Activated naive CD8-positive, alpha-beta T cell treated with anti-CD3 and anti-CD28 coated beads, Interleukin-2, amount 50 U/mL, for 24 hours (primary cell): Measurements from ENCODE around the gene CCL5.
"Not testable (repeated sequence)": the region's sequence is repeated elsewhere in the genome, so short reads cannot be mapped to it uniquely, and the experiment has no call there.

Experiments
- ATAC-seq: fragments of 150-1000 bp; cut with Tn5 transposase; one replicate; pipeline ENCODE4 v1.10.0; 2021
- DNase-seq: peaks from one replicate; pipeline ENCODE4 v3.0.0; 2021
- H3K27ac Mint-ChIP-seq: one replicate; pipeline ENCODE4 v1.8.0; 2021; ENCODE audit warnings: mild to moderate bottlenecking, mixed read lengths
- H3K27me3 Mint-ChIP-seq: one replicate; pipeline ENCODE4 v1.8.0; 2021; ENCODE audit warnings: mixed read lengths
- H3K36me3 Mint-ChIP-seq: one replicate; pipeline ENCODE4 v1.8.0; 2021; ENCODE audit warnings: low read depth, mixed read lengths
- H3K4me1 Mint-ChIP-seq: one replicate; pipeline ENCODE4 v1.8.0; 2021; ENCODE audit warnings: mixed read lengths
- H3K4me3 Mint-ChIP-seq: one replicate; pipeline ENCODE4 v1.8.0; 2021; ENCODE audit warnings: mild to moderate bottlenecking, moderate library complexity, mixed read lengths
- H3K9me3 Mint-ChIP-seq: one replicate; pipeline ENCODE4 v1.8.0; 2021; ENCODE audit warnings: mixed read lengths

CCL5 gene

DNA sequence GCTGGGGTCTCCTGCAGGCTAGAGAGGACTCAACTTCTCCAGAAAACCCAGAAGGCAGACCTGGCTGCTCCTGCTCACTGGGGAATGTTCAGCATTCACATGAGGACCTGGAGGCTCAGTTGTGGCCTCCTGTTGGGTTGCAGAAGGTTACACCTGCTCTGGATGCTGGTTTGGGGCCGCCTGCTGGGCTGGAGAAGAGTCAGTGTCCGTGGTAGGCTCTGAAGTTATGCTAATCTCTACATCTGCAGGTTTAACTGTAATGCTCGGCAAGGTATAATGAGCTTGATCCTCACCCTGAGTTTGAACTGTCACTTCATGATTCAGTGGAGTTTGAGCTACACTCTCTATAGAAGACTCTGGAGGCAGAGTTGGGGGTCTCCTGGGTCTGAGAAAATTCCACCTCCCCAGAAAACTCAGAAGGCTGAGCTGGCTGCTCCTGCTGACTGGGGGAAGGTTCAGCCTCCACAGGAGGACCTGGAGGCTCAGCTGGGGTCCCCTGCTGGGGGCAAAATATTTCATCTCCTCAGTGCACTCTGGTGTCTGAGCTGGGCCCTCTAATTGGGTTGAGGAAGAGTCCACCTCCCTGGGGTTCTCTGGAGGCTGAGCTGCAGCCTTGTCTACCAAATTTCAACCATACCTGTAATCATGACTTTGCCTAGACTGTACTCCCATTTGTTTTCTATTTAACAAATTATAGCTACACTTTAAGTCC lies 26.9 kb upstream of the CCL5 start:
- DNase-seq (no peak), ATAC-seq (no peak)
- H3K4me3 Mint-ChIP-seq: no peak overlapping the region
- no peaks in the 10 kb centered on the region for H3K27me3 Mint-ChIP-seq
- H3K36me3 Mint-ChIP-seq: peaks cover 1% of the 10 kb centered on the region
- peaks cover 16% of the 10 kb centered on the region for H3K4me1 Mint-ChIP-seq
- H3K9me3 Mint-ChIP-seq: no peaks in the 10 kb centered on the region
- no peak overlapping the region for H3K27ac Mint-ChIP-seq

DNA sequence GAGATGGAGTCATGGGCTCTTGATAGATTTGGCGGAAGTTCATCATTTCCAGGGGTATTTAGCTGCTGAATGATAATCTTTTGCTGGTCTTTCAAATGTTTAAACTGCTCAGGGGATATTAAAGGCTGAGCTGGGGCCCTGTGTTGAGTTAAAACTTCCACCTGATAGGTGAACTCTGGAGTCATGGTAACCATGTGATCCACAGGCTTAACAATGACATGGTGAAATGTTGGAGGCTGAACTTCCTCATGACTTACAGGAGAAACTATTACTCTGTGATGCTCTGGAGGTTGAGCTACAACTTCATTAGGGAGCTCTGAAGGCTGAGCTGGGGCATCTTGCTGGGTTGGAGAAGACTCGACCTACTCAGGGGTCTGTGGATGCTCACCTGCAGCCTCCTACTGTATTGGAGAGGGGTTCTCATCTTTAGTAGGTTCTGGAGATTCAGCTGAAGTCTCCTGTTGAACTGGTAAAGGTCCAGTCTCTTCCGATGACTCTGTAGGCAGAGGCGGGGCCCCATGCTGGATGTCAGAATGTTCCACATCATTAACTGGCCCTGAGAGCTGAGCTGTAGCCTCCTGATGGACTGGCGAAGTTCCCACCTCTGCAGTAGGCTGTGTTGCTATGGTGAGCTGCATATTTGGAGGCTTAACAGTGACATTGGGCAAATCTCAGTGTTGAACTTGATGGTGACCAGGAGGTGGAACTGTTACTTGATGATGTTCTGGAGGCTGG lies 26.2 kb upstream of the CCL5 start:
- Mint-ChIP-seq H3K4me1 (peaks cover 18% of the 10 kb centered on the region), H3K9me3 (no peaks in the 10 kb centered on the region), H3K27me3 (no peaks in the 10 kb centered on the region), H3K27ac (no peak overlapping the region), H3K36me3 (no peaks in the 10 kb centered on the region), H3K4me3 (no peak overlapping the region)
- DNase-seq: no peak
- no peak for ATAC-seq

DNA sequence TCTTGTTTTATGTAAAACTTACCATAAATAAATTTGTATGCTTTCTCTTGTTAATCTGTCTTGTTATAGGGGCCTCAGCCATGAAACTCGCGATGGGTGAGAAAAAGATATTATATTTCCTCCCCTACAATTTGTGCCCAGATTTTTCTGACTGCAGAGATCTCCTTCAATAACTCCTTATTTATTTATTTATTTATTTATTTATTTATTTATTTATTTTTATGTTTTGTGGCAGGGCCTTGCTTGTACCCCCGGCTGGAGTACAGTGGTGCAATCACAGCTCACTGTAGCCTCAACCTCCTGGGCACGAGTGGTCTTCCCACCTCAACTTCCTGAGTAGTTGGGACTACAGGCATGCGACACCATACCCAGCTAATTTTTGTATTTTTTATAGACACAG lies 23.3 kb upstream of the CCL5 start:
- DNase-seq (no peak), ATAC-seq (no peak)
- Mint-ChIP-seq H3K36me3 (no peaks in the 10 kb centered on the region), H3K4me1 (peaks cover 42% of the 10 kb centered on the region), H3K27ac (no peak overlapping the region), H3K27me3 (no peaks in the 10 kb centered on the region), H3K4me3 (no peak overlapping the region), H3K9me3 (no peaks in the 10 kb centered on the region)

DNA sequence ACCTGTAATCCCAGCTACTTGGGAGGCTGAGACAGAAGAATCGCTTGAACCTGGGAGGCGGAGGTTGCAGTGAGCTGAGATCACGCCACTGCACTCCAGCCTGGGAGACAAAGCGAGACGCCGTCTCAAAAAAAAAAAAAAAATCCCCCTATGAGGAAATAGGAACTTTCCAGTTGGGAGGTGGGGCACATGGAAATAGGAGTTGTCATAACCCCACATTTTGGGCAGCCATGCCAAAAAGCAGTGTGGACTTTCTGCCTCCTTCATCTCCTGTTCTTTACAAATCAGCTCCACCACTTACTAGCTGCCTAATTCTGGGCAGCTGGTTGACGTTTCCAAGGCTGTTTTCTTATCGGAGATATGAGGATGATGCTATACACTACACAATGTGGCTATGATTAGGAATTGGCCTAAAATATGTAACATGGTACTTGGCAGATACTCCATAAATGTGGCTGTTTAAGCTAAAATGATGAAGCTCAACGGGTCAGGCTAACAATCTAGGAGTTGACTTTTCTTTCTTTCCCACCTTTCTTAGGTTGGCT lies 21.5 kb upstream of the CCL5 start:
- Mint-ChIP-seq H3K36me3 (no peaks in the 10 kb centered on the region), H3K4me1 (peaks cover 57% of the 10 kb centered on the region), H3K9me3 (no peaks in the 10 kb centered on the region), H3K27ac (no peak overlapping the region), H3K27me3 (no peaks in the 10 kb centered on the region), H3K4me3 (peak overlapping the region; percentile 74)
- ATAC-seq (no peak), DNase-seq (no peak)

DNA sequence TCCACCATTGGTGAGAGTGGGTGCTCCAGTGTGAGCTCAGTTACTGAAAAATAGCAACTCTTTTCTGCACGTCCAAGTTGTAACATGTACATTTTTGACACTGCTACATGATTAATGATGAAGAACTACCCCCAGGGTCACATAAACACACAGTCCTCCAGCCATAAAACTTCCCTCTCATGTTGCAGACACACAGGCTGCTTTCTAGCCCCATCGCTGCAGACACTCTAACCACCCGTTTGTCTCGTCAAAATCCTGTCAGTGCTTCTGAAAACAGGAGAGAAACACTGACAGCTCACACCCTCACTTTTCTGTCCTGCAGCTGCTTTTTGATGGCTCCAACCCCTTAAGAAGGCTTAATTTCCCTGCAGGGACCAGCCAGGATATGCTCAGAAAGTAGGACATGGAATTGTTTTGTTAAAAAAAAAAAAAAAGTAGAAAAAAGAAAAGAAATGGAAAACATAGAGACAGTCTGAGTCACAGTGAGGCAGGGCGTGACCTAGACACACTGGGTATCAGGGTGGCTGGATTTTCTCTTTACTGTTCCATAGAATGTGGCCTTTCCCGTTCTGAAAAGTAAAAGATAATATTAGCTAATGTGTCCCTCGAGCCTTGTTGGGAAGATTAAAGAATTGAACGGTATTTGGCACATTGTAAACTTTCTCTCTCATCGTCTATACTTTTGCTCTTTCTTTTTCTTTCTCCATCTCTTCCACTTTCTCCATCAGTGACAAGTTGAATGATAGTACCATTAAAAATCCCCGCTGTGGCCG lies 20.7 kb upstream of the CCL5 start:
- peak overlapping the region; percentile 74 for H3K4me3 Mint-ChIP-seq

DNA sequence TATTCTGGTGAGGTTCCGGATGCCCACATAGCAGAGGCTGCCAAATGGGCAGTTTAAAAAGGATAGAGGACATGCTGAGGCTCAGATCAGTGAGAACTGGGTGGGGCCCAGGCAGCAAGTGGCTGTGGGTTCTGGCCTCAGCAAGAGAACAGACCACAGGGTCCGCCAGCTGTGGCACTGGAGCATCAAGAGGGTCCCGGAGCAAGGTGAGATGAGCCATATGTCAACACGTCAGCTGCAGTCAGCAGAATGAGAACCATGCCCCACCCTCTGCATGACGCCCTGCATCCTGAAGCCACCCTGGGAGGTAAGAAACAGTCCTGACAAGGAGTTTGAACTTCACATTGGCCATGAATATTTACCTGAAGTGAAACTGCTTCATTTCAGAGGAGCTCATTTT lies 20.1 kb upstream of the CCL5 start:
- peaks cover 71% of the 10 kb centered on the region for H3K4me1 Mint-ChIP-seq

More for the DNA sequence above, 20.7 kb upstream of the CCL5 start:
- peaks cover 65% of the 10 kb centered on the region for H3K4me1 Mint-ChIP-seq
- no peaks in the 10 kb centered on the region for H3K36me3 Mint-ChIP-seq
- H3K27me3 Mint-ChIP-seq: no peaks in the 10 kb centered on the region
- ATAC-seq (no peak), DNase-seq (no peak)
- no peaks in the 10 kb centered on the region for H3K9me3 Mint-ChIP-seq
- peak overlapping the region; percentile 93 for H3K27ac Mint-ChIP-seq

DNA sequence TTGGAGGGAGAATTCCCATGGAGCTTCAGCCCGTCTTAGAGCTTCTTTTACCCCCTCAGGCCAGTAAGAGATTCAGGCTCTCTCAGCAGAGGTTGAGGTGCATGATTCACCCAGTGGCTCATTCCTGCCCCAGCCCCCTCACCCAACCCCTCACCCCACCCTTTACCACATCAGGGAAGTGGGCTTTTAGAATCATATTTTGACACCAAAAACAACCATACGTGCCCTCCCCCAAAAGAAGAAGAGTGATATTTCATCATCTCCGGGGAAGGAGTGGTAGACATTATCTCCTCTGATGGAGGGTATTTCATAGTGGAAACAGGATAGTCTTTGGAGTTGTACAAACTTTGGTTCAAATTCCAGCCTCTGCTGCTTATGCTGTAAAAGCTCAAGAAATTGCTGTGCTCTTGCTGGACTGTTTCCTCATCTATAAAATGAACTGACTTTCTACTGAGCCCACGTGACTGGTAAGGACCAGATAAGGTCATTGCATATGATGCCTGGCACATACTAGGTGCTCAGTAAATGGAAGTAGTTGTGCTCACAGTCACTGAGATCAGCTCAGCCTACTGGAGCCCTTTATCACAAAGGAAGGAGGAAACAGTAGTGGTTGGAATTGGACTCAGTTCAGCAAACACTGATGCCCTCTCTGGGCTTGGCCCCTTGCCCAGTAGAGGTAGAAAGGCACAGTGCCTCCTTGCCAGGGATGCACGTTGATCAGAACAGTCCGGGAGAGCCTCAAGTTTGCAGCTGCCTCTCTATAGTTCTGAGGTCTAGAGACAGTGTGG lies 18.3 kb upstream of the CCL5 start:
- Mint-ChIP-seq H3K36me3 (no peaks in the 10 kb centered on the region), H3K4me3 (peak overlapping the region; percentile 74), H3K4me1 (peaks cover 75% of the 10 kb centered on the region), H3K9me3 (no peaks in the 10 kb centered on the region), H3K27ac (peak overlapping the region; percentile 93), H3K27me3 (no peaks in the 10 kb centered on the region)
- DNase-seq (peak; percentile 60), ATAC-seq (peak; percentile 65)

More for the DNA sequence above, 20.1 kb upstream of the CCL5 start:
- DNase-seq (peak; percentile 38), ATAC-seq (no peak)
- H3K9me3 Mint-ChIP-seq: no peaks in the 10 kb centered on the region
- H3K36me3 Mint-ChIP-seq: no peaks in the 10 kb centered on the region
- no peaks in the 10 kb centered on the region for H3K27me3 Mint-ChIP-seq
- peak overlapping the region; percentile 74 for H3K4me3 Mint-ChIP-seq
- H3K27ac Mint-ChIP-seq: peak overlapping the region; percentile 93

DNA sequence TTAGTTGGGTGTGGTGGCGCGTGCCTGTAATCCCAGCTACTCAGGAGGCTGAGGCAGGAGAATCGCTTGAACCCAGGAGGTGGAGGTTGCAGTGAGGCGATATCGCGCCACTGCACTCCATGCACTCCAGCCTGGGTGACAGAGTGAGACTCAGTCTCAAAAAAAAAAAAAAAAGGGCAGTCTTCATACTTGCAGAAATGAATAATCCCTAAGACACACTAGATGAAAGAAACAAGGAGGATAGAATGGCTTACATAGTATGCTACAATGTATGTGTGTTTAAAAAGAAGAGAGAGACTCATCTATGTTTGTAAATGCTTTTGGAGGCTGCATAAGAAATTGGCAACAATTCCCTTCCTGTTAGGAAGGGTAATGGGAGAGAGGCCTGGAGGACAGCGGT lies 17.6 kb upstream of the CCL5 start:
- H3K27me3 Mint-ChIP-seq, ATAC-seq, H3K9me3 Mint-ChIP-seq, DNase-seq, H3K36me3 Mint-ChIP-seq: not testable (repeated sequence)
- Mint-ChIP-seq H3K4me3 (peak overlapping the region; percentile 74), H3K4me1 (peaks cover 77% of the 10 kb centered on the region), H3K27ac (peak overlapping the region; percentile 93)

DNA sequence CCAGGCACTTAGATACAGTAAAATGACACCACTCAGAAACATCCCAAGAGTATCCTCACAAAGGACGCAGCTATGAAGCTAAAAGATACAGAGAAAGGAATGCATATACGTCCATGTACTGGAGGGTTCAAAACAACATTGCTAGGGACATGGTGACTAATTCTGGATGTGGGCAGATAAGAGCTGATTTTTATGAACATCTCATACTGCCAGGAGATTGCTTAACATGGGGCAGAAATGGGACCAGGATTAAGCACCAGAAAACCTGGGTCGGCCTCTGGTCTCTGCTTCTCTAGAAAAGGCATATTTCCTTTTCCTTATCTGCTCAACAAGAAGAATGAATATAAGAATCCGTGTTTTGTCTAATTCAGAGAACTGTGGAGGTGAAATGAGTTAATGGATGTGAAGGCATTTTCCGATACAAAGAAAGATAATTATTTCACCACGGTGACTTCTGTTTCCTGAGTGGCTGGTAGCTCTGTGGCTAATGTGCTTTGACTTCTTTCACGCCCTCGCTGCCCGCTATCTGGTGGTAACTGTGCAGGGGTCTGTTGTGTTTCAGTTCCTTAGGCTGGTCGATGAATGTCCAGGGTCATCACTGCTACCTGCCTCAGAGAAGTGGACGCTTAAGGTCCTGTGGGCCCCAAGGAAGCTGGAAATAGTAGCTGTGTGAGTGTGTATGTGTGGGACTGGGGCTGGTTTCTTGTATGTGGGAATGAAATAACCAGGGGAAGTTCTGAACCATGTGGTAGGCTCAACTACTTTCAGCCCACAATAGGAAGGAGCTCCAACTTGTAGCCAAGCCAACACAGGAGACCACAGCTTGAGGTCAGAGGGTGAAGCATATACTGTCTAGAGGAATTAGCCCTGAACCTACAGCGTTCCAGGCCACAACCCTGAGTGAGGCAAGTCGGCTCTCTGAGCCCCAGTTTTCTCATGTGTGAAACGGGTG lies 15.8 kb upstream of the CCL5 start:
- ATAC-seq (peak; percentile 75), DNase-seq (peak; percentile 47)
- Mint-ChIP-seq H3K9me3 (no peaks in the 10 kb centered on the region), H3K27me3 (no peaks in the 10 kb centered on the region), H3K4me3 (peak overlapping the region; percentile 27), H3K4me1 (peaks cover 83% of the 10 kb centered on the region), H3K27ac (peak overlapping the region; percentile 85), H3K36me3 (no peaks in the 10 kb centered on the region)

DNA sequence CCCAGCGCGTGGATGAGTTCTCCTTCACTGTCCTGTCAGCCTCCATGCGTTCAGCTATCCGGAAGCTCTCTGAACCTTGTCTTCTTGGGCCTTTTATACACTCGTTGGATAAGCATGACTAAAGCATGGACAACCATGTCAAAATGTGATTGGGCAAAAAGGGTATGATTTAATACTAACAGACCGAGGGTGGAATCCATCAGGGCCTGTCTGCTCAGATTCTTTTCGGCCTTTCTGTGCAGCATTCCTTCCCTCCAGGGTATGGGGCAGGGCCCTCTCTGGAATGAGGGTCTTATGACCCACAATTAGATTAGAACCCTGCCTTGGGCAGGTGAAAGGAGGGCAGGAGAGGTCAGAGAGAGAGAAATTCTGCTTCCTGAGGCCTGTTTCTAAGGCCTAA lies 14.0 kb upstream of the CCL5 start:
- Mint-ChIP-seq H3K27ac (peak overlapping the region; percentile 24), H3K27me3 (no peaks in the 10 kb centered on the region), H3K4me3 (no peak overlapping the region), H3K9me3 (no peaks in the 10 kb centered on the region), H3K4me1 (peaks cover 82% of the 10 kb centered on the region), H3K36me3 (no peaks in the 10 kb centered on the region)
- DNase-seq (no peak), ATAC-seq (no peak)

DNA sequence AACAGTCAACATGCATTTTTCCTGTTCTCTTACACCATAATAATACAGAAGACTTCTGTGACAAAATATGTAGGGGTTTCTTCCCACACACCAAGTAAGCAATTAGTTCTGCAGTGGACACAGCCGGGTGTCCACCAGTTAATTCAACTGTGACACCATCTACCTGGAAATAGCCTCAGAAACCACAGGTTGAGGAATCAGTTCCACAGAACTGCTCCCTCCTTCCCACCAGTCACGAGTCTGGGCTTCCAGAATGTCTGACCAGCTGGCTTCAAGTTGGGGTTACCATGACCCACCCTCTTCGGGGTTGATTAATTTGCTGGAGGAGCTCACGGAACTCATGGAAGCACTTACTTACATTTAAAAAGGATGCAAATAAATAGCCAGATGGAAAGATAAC lies 13.6 kb upstream of the CCL5 start:
- Mint-ChIP-seq H3K27ac (no peak overlapping the region), H3K27me3 (no peaks in the 10 kb centered on the region), H3K36me3 (no peaks in the 10 kb centered on the region), H3K4me3 (no peak overlapping the region), H3K4me1 (peaks cover 82% of the 10 kb centered on the region), H3K9me3 (no peaks in the 10 kb centered on the region)
- ATAC-seq (no peak), DNase-seq (no peak)

DNA sequence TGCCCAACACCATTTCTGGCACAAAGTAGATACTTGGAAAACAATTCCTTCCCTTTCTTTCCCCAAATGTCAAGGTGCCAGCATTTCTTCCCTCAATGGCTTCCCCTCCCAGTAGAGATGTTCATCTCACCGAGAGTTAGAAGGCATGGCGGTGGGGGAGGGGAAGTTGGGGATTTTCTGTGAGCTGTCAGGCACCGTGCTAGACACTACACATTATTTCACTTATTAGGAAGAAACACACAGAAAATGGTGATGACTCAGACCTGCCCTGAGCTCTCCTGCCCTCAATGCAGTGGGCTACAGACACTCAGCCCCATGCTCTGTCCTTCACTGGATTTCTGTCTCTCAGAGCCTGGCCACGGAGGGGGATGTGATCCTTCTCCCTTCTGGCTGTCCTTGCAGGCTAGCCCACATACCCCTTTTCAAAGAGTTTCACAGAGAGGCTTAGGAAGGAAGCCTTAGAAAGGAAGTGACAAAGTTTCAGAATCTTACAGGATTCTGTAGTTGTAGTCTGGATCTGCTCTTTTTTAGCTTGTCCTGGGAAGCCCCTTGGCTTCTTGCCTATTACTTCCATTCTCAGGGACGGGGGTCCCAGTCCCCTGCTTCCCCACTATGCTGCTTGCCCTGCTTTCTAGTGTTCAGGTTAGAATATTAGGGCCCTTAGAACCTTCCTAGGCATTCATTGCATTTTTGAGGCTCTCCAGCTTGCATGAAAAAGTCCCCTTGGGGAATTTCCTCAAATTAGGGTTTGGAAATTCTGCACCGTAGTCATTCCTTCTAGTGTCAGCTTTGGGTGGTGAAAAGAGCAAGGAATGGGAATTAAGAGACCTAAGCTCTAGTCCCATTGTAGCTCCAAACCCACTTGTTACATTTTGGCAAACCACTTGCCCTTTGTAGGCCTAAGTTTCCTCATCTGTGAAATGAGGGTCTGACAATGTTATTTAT lies 12.2 kb upstream of the CCL5 start:
- ATAC-seq: peak; percentile 69
- no peaks in the 10 kb centered on the region for H3K27me3 Mint-ChIP-seq
- no peaks in the 10 kb centered on the region for H3K9me3 Mint-ChIP-seq
- peak overlapping the region; percentile 53 for H3K4me3 Mint-ChIP-seq
- H3K27ac Mint-ChIP-seq: peak overlapping the region; percentile 85
- no peaks in the 10 kb centered on the region for H3K36me3 Mint-ChIP-seq
- H3K4me1 Mint-ChIP-seq: peaks cover 74% of the 10 kb centered on the region
- DNase-seq: peak; percentile 81
